Suprapubic skin (tissue), 3 donors: ENCODE measurements around the gene RARG.

Experiments used
- CTCF ChIP-seq, 2 donors: fragments of 200-600 bp in 1 of 2; fragments of 450-650 bp in 1 of 2; sonication (generic) in 1 of 2; IDR thresholded peaks; one replicate each; pipeline ENCODE4 v1.5.1; 2016 to 2019; ENCODE audit warnings: antibody characterized with exemption in 2 of 2, mild to moderate bottlenecking in 1 of 2, moderate library complexity in 1 of 2
- EP300 ChIP-seq: sonication (generic); formaldehyde crosslinking; IDR thresholded peaks from one replicate; pipeline ENCODE4 v1.6.1; 2017; ENCODE audit warnings: antibody characterized with exemption

- TF ChIP-seq CTCF (IDR thresholded peaks at IDR 0.05) (no peak), EP300 (no peak)
These were observed 17.1 kb downstream of the RARG start for GRCh38 chr12:53214687-53215455.
